Right ventricle myocardium superior (tissue), 1 donor: ENCODE data around the gene ADCY4. TPM values are rescaled to one million over a fixed set of nuclear protein-coding genes. Genes with fewer than 3 reads are reported as not detected.
A peak's percentile ranks its signal among the peaks of the same experiment; 100 is the strongest.
"Not testable (repeated sequence)": the region's sequence is repeated elsewhere in the genome, so short reads cannot be mapped to it uniquely, and the experiment has no call there.

Experiments
- ATAC-seq: fragments of 200-7000 bp; cut with Tn5 transposase; one replicate; pipeline ENCODE4 v1.9.1; 2020; ENCODE audit warnings: mild to moderate bottlenecking; ENCODE audit not compliant: poor library complexity
- DNase-seq: peaks from one replicate; pipeline ENCODE4 v3.0.0-alpha.2; 2020
- intact Hi-C: fragments of 100-400 bp; cut with DNase I; formaldehyde crosslinking; loops from one replicate; pipeline ENCODE4 v1.11.2; 2022
- total RNA-seq: library from RNA; stranded (reverse); fragmentation: NEBNext Ultra II Directional; extraction: Animal tissue kit (Norgen Biotek cat#: 25700); gene quantifications from one replicate; pipeline ENCODE4 v1.2.1, GENCODE V29; 2021
- donor health status: DM: no; HTN: yes; CAD: no; lungs with severe emphysema.

ADCY4 gene
- total RNA-seq, 1 donor from 2014 or later: 20.6 TPM

DNA sequence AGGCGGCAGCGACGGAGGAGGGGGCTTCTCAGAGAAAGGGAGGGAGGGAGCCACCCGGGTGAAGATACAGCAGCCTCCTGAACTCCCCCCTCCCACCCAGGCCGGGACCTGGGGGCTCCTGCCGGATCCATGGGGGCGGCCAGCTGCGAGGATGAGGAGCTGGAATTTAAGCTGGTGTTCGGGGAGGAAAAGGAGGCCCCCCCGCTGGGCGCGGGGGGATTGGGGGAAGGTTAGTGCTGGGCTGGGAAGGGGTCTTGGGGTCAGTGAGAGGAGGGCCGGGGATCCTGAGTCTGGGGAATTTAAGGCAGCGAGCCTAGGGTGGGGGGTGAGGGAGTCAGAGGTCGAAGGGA lies 33.3 kb upstream of the ADCY4 start:
- intact Hi-C loops: loop anchor here (5.0 kb wide), 1 partner anchor 64 kb away; no protein-coding TSS in a partner anchor
- ATAC-seq: no peak
- no peak for DNase-seq

DNA sequence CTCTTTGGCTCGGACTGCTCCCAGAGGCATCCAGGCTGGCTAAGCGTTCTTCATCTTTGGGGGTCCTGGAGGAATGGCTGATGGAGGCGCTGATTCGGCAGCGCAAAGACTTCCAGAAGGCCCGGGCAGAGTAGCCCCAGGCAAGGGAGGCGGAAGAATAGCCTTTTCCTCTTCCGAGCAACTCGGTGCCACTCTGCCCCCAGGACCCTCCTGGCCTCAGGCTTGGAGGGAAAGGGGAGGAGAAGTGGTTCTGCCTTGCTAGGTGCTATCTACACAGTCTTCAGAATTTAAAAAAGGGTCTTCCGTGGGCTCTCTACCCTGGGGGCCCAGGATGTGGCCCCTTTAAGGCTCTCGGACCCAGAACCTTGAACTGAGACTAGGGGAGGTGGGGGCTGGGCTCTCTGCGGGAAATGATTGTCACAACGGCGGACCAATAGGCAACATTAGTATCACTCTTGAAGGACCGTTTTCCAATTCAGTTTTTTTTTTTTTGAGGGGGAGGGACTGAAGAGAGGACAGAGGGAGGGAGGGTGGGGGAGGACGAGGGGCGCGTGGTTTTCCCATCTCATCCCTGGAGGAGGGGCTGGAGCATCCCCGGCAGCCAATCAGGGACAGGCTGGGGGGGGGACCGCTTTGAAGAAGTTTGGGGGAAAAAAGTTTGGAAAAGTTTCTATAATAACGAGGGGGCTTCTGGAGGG lies 32.8 kb upstream of the ADCY4 start, which contains the start of gene NFATC4:
Gene NFATC4, plus strand, starts transcription at position 671 of the 698 bp plus-strand sequence. CDS start 157 bp downstream, outside the sequence.
- intact Hi-C loops: loop anchor here (5.0 kb wide), 1 partner anchor 65 kb away; no protein-coding TSS in a partner anchor
- DNase-seq (peak; percentile 86), ATAC-seq (peak; percentile 52)

DNA sequence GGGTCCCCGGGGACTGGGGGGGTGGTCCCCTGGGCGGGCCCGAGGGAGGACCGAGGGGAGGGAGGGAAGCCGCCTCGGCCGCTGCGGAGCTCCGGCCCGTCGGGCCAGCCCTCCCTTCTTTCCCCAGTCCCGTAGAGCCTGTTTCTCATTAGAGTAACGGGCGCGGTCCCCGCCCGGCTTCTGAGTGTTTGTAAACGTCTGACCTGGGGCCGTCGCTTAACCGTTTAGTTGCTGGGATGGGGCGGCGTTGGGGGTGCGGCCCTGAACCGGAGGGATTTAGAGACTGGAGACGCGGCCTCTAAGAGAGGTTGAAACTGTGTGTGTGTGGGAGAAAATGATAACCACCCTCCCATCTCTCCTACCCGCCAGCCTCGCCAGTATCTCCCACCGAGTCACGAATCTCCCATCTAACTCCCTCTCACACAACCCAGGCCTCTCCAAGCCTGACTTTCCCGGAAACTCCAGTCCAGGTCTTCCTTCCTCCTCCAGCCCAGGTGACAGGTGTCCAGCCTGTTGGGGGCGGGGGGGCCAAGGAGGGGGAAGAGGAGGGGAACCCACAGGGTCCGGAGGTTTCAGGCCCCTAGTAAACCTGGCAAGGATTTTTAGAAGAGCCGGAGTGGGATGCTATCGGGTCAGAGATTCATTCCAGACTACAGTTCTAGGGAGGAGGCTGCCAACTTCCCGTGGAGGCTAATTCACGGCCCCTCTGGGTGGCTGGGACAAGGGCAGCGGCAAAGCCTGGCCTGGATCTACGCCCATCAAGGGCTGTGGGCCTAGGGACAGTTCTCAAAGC lies 32.0 kb upstream of the ADCY4 start:
- DNase-seq (peak; percentile 91), ATAC-seq (peak; percentile 85)
- intact Hi-C loops: loop anchor here (5.0 kb wide), 1 partner anchor 65 kb away; no protein-coding TSS in a partner anchor

DNA sequence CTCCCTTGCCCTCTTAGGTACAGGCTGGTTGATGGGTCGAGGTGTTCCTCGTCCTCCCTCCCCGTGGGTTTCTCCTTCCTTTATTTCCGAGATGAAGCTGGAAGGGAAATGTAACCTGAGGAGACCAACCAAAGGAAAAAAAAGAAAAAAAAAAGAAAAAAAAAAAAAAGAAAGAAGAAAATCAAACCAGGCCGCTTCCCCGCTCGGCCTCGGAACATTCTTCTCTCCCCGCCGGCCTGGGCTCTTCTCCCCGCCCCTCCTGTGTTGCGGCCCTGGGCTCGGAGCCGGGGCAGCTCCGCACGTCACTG lies 31.5 kb upstream of the ADCY4 start:
- intact Hi-C loops: loop anchor here (5.0 kb wide), 1 partner anchor 66 kb away; no protein-coding TSS in a partner anchor
- DNase-seq: no peak
- no peak for ATAC-seq

DNA sequence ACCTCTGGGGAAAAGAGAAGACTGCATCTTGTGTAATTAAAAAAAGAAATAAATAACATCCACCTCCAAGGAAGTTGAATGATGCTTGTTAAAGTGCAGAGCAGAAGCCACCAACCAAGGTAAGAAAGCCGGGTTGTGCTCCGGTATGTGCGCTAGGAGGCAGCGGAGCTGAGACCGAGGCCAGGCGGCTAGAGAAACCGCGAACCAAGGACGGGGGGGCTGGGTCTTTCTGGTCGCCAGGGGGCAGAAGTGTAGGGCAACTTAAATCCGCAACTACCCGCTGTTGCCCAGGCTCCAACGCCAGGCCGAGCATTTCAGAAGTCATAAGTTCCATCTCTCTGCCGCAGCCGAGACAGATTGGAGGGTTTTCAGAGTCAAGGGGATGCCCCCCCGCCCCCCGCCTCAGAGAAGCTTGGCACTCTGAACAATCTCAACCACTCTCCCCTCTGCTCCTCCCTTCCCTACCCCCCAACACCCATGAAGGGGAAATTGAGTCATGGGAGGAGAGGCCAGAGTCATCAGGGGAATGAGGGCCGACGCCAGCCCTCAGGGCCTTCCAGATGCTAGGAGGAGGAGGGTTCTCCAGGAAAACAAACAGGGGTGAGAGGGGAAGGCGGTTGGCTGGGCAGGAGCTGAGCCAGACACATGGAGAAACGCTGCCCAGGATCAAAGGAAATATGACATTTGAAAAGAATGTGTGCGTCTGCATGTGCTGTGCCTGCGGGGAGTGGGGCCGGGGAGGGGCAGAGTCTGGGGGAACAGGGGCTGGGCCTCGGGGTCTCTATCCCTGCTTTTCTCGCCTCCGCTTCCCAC lies 30.9 kb upstream of the ADCY4 start:
- intact Hi-C loops: loop anchor here (5.0 kb wide), 1 partner anchor 66 kb away; no protein-coding TSS in a partner anchor
- ATAC-seq (peak; percentile 56), DNase-seq (peak; percentile 90)

DNA sequence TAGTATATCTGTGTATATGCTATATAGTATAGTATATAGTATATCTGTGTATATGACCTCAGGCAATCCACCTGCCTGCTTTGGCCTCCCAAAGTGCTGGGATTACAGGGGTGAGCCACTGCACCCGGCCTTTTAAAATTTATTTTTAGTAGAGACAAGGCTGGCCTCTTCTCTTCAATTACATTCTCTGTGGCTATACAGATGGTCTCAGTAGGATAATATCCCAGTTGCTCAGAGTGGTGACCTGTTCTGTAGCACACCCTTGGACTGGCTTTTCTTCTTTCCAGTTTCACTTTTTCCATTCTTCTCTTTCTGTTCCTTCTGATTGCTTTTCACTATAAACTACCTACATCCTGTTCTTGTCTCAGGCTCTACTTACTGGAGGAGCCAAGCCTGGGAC lies 30.0 kb upstream of the ADCY4 start:
- ATAC-seq (no peak), DNase-seq (no peak)
- intact Hi-C loops: loop anchor here (5.0 kb wide), 1 partner anchor 67 kb away; no protein-coding TSS in a partner anchor

DNA sequence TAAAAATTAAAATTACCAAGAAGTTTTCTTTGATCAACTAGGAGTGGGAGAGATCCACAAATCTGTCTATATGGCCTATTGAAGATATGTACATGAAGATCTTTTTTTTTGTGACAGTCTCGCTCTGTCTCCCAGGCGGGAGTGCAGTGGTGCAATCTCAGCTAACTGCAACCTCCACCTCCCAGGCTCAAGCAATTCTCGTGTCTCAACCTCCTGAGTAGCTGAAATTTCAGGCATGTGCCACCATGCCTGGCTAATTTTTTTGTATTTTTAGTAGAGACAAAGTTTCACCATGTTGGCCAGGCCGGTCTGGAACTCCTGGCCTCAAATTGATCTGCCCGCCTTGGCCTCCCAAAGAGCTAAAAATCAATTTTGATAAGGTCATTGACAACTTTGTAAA lies 28.5 kb upstream of the ADCY4 start:
- DNase-seq: no peak
- ATAC-seq: no peak
- intact Hi-C loops: no loop called here

DNA sequence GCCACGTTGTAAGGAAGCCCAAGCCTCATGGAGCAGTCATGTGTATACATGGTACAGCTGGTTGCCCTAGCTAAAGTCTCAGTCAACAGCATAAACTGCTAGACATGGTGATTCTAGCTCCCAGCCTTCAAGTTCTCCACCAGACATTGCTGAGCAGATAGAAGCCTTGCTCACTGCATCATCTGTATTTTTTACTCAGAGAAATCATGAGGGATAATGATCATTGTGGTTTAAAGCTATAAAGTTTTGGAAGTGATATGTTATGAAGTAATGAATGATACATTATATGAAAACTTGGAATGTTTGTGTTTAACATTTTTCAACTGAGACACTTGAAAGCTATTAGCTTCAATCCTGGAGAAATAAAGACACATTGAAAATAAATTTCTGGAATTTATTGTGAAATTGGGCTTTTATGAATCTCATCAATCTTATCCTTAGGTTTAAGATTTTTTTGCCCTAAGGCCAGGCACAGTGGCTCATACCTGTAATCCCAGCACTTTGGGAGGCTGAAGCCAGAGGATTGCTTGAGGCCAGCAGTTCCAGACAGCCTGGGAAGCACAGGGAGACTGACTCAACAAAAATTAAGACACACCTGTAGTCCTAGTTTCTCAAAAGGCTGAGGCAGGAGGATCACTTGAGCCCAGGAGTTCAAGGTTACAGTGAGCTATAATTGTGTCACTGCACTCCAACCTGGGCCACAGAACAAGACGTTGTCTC lies 27.5 kb upstream of the ADCY4 start:
- DNase-seq: no peak
- intact Hi-C loops: no loop called here
- ATAC-seq: no peak

DNA sequence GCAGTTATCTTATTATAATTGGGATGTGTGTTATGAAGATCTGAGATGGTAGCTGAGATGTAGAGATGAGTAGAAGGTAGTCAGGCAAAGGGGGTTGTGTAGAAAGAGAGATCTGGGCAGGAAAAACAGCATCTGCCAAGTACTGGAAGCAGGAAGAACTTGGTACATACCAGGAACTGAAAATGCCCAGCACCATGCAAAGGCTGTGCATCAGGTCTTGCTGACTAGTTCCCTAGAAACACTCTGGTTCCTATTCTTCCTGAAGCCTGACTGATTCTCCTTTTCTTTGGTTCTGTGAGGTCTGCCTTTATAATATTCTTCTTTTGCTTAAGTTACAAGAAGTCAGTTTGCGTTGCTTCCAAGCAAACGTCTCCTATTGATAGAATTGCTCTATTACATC lies 26.5 kb upstream of the ADCY4 start:
- no peak for ATAC-seq
- DNase-seq: no peak
- intact Hi-C loops: no loop called here

DNA sequence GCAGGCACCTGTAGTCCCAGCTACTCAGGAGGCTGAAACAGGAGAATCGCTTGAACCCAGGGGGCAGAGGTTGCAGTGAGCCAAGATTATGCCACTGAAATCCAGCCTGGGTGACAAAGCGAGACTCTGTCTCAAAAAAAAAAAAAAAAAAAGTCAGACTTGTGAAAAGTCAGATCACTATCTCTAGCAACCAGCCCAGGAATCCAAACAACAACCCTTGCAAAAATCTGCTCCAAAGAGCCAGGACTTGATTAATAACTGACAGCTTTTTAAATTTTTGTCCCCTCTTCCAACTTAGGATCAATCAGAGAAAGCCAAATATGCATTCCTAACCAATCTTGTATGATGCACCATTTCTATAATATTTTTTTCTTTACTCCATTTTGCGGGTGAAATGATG lies 25.4 kb upstream of the ADCY4 start:
- ATAC-seq: no peak
- intact Hi-C loops: no loop called here
- DNase-seq: no peak

DNA sequence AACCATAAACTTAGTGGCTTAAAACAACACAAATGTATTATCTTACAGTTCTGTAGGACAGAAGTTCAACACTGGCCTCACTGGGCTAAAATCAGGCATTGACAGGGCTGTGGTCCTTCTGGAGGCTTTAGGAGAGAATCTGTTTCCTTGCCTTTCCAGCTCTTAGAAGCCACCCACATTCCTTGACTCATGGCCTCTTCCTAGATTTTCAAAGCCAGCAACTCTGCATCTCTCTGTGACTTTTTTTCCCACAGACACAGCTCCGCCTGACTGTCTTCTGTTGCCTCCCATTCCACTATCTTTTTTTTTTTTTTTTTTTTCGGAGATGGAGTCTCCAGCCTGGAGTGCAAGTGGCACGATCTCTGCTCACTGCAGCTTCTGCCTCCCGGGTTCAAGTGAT lies 21.3 kb upstream of the ADCY4 start:
- no peak for DNase-seq
- intact Hi-C loops: no loop called here
- ATAC-seq: no peak

DNA sequence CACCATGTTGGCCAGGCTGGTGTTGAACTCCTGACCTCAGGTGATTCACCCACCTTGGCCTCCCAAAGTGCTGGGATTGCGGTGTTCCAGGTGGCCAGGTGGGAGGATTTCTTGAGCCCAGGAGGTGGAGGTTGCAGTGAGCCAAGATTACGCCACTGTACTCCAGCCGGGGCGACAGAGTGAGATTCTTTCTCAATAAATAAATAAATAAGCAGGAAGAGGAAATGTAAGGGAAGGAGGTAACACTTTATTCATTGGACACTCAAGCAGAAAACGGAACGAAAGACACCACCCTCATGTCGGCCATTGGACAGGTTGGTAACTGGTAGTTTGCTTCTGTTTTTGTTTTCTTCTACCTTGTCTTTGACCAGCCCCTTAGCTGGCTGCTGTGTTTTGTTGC lies 20.1 kb upstream of the ADCY4 start:
- no peak for DNase-seq
- no peak for ATAC-seq
- intact Hi-C loops: no loop called here

DNA sequence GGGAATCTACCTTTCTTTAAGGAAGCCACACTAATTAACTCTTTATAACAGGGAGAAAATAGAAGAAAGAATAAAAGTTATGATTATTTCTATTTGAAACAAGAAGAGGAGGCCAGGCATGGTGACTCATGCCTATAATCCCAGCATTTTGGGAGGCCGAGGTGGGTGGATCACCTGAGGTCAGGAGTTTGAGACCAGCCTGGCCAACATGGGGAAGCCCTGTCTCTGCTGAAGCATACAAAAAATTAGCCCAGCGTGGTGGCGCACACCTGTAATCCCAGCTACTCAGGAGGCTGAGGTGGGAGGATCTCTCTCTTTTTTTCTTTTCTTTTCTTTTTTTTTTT lies 19.6 kb upstream of the ADCY4 start:
- intact Hi-C loops, DNase-seq, ATAC-seq: not testable (repeated sequence)

DNA sequence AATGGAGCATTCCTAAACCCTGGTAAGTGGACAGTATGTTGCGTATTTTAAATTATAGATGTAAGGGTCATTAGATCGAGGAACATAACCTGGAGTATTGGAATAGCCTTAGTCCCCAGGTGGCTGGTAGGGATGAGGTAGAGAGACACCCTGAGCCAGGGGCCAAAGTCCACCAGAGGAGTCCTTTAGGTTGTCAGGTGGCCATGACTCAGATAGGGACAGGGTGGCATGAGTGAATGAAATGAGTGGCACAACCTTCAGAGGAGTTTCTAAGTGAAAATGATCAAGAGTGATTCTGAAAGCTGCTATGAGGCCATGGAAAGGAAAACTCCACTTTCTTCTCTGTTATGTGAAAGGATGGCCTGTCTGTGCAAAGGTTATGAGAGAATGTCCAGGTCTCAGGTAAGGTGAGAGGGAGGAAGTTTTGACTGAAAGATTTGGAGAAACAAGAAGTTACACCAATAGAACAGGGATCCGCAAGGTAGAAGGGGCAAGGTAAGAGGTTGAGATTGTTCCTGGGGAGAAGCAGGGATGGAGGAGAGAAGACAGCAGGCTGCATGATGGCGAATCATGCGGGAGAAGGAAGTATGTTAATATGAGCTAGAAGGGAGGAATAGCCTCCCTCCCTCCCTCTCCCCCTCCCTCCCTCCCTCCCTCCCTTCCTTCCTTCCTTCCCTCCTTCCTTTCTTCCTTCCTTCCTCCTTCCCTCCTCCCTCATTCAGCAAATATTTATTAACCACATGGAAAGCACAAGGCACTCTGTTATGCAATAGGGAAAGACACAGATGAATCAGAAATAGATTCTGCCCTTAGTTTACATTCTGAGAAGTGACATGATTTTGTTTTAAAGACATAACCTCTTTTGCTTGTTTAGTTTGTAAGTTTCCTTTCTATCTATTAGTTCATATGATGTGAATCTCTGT lies 18.9 kb upstream of the ADCY4 start:
- intact Hi-C loops: no loop called here
- ATAC-seq (no peak), DNase-seq (no peak)

DNA sequence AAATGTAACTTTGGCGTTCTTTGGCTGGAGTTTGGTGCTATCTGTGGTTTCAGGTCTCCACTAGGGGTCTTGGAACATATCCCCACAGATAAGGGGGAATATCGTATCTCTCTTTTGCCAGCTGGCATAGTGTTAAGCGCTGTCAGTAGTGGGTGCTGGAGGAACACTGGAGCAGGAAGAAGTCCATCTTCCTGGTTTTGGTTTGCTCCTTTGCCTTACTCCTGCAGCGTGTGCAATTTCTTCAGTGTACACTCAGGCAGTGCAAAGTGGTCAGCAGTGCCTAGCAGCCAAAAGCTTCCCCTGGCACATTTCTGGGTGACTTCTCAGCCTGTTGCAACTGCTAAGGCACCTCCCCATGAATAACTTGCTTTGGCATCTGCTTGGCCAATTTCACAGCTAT lies 16.6 kb upstream of the ADCY4 start:
- ATAC-seq: peak; percentile 41
- intact Hi-C loops: no loop called here
- DNase-seq: no peak

DNA sequence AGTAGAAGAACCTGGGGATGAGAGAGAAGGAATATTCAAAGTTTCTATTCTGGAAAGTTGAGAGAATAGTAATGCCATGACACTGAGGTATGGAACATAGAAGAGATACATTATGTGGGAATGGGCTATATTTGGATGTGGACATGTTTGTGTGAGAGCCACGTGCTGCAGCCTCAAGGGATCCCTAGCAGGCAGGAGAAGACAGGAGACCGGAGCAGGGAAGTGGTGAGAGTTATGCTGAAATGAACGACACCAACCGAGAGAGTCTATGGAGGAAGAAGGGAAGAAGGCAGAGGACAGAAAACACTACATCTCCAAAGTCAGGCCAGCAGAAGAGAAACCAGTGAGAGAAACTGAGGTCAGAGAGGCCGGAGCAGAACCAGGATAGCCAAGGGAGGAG lies 14.9 kb upstream of the ADCY4 start:
- no peak for DNase-seq
- intact Hi-C loops: no loop called here
- no peak for ATAC-seq

DNA sequence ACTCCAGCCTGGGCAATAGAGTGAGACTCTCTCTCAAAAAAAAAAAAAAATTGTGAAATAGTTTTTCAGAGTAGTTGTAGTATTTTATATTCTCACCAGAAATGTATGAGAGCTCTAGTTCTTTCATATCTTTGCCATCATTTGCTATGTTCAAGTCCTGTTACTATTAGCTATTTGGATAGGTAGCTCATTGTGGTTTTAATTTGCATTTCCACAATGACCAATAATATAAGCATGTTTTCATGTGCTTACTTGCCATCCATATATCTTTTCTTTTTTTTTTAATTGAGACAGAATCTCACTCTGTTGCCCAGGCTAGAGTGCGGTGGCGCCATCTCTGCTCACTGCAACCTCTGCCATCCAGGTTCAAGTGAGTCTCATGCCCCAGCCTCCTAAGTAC lies 13.3 kb upstream of the ADCY4 start:
- intact Hi-C loops: no loop called here
- DNase-seq: no peak
- no peak for ATAC-seq

DNA sequence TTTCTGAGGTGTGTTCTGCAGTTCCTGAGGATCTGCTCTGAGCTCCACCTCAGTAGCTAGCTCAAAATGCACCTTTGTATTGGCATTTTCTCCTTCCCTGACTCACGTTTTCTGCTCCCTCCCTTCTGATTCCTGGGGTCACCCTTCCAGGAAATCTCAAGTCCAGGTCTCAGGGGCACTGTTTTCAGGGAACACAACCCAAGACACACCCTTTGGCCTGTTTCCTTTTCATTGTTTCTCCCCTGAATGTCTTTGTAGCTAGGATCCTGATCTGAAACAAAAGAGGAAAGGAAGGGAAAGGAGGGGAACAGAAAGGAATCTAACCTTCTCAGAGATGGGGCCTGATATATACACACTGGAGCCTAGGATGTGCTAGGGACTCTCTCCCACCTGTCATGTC lies 12.3 kb upstream of the ADCY4 start:
- DNase-seq (no peak), ATAC-seq (no peak)
- intact Hi-C loops: no loop called here
